Tibial artery (tissue), 4 donors: ENCODE results near the gene CDC42BPA.

Experiments
- DNase-seq, 2 donors: peaks; one replicate each; pipeline ENCODE4 v3.0.0-alpha.2; 2019
- H3K27ac ChIP-seq, 2 donors: fragments of 200-600 bp; sonication (generic) in 1 of 2; 1 replicate in 1 of 2; 2 replicates in 1 of 2; pipeline ENCODE4 v1.5.1; 2018 to 2019; ENCODE audit warnings: mild to moderate bottlenecking in 1 of 2
- H3K27me3 ChIP-seq, 2 donors: fragments of 200-600 bp; sonication (generic) in 1 of 2; one replicate each; pipeline versions ENCODE4 v1.5.1 to v1.6.0; 2016 to 2019
- H3K36me3 ChIP-seq, 3 donors: fragments of 200-600 bp; sonication (generic) in 2 of 3; one replicate each; pipeline ENCODE4 v1.5.1; 2016 to 2019; ENCODE audit warnings: mild to moderate bottlenecking in 2 of 3
- H3K4me1 ChIP-seq, 4 donors: fragments of 200-600 bp; sonication (generic) in 2 of 4; 1 replicate in 3 of 4; 2 replicates in 1 of 4; pipeline ENCODE4 v1.5.1; 2016 to 2019
- H3K4me3 ChIP-seq, 2 donors: fragments of 200-600 bp; sonication (generic) in 1 of 2; 1 replicate in 1 of 2; 2 replicates in 1 of 2; pipeline ENCODE4 v1.5.1; 2018 to 2019; ENCODE audit warnings: mild to moderate bottlenecking in 2 of 2
- H3K9me3 ChIP-seq, 3 donors: fragments of 200-600 bp; sonication (generic) in 1 of 3; one replicate each; pipeline ENCODE4 v1.5.1; 2016 to 2019
- CTCF ChIP-seq, 2 experiments: fragments of 200-600 bp in 1 of 2; fragments of 450-650 bp in 1 of 2; IDR thresholded peaks; one replicate each; pipeline ENCODE4 v1.5.1; 2017 to 2019; ENCODE audit warnings: antibody characterized with exemption in 2 of 2, mild to moderate bottlenecking in 1 of 2, moderate library complexity in 1 of 2
- intact Hi-C: fragments of 100-400 bp; cut with DNase I; formaldehyde crosslinking; loops from one replicate; pipeline ENCODE4 v1.15.0; 2023; ENCODE audit warnings: low total_unique reads

The CDC42BPA gene

GRCh38 chr1:226945106-226945857 is 373.0 kb downstream of the CDC42BPA start:
- H3K9me3 ChIP-seq, result no peaks in the 10 kb centered on the region
- peak in 1 of 2 donors; percentile 48 for DNase-seq
- H3K27ac ChIP-seq, result no peak overlapping the region
- no peak for TF ChIP-seq CTCF (IDR thresholded peaks at IDR 0.05)
- H3K36me3 ChIP-seq, result no peaks in the 10 kb centered on the region
- no peaks in the 10 kb centered on the region for H3K27me3 ChIP-seq
- intact Hi-C loops, result no loop called here
- H3K4me3 ChIP-seq, result no peak overlapping the region
- H3K4me1 ChIP-seq, result peaks cover 0 to 46% (median 21%) of the 10 kb centered on the region in 4 donors

GRCh38 chr1:226943927-226944326 is 374.4 kb downstream of the CDC42BPA start:
- Histone ChIP-seq H3K27ac (no peak overlapping the region), H3K4me3 (no peak overlapping the region)
- intact Hi-C loops, result loop anchor here (5.0 kb wide), 1 partner anchor 72 kb away; the partner anchor contains the start of gene PSEN2

GRCh38 chr1:226943156-226943555 is 375.1 kb downstream of the CDC42BPA start:
- peak in 1 of 2 donors; percentile 51 for DNase-seq
- Histone ChIP-seq H3K4me3 (no peak overlapping the region), H3K27ac (no peak overlapping the region), H3K36me3 (no peaks in the 10 kb centered on the region), H3K4me1 (peaks cover 0 to 53% (median 28%) of the 10 kb centered on the region in 4 donors), H3K9me3 (no peaks in the 10 kb centered on the region), H3K27me3 (no peaks in the 10 kb centered on the region)
- intact Hi-C loops, result loop anchor here (5.0 kb wide), 1 partner anchor 71 kb away; the partner anchor contains the start of gene PSEN2
- TF ChIP-seq CTCF (IDR thresholded peaks at IDR 0.05), result no peak

More at GRCh38 chr1:226943927-226944326, 374.4 kb downstream of the CDC42BPA start:
- Histone ChIP-seq H3K4me1 (peaks cover 0 to 46% (median 21%) of the 10 kb centered on the region in 4 donors), H3K36me3 (no peaks in the 10 kb centered on the region), H3K9me3 (no peaks in the 10 kb centered on the region), H3K27me3 (no peaks in the 10 kb centered on the region)
- no peak for TF ChIP-seq CTCF (IDR thresholded peaks at IDR 0.05)
- peak in 1 of 2 donors; percentile 44 for DNase-seq

GRCh38 chr1:226942392-226942791 is 375.9 kb downstream of the CDC42BPA start:
- Histone ChIP-seq H3K4me1 (peaks cover 0 to 53% (median 31%) of the 10 kb centered on the region in 4 donors), H3K4me3 (no peak overlapping the region)
- intact Hi-C loops, result loop anchor here (5.0 kb wide), 1 partner anchor 70 kb away; the partner anchor contains the start of gene PSEN2

GRCh38 chr1:226940806-226941067 is 377.6 kb downstream of the CDC42BPA start:
- Histone ChIP-seq H3K36me3 (no peaks in the 10 kb centered on the region), H3K4me3 (peak overlapping the region; percentile 64 to 77), H3K27ac (peak overlapping the region in 1 of 2 donors; percentile 54), H3K4me1 (peaks cover 0 to 47% (median 31%) of the 10 kb centered on the region in 4 donors), H3K27me3 (no peaks in the 10 kb centered on the region), H3K9me3 (no peaks in the 10 kb centered on the region)
- intact Hi-C loops, result loop anchor here (1.0 to 5.0 kb wide), 2 partner anchors 33 to 68 kb away; partner anchors contain the start of gene PSEN2
- DNase-seq, result no peak
- TF ChIP-seq CTCF (IDR thresholded peaks at IDR 0.05), result no peak

More at GRCh38 chr1:226942392-226942791, 375.9 kb downstream of the CDC42BPA start:
- Histone ChIP-seq H3K36me3 (no peaks in the 10 kb centered on the region), H3K27me3 (no peaks in the 10 kb centered on the region), H3K27ac (no peak overlapping the region), H3K9me3 (no peaks in the 10 kb centered on the region)
- no peak for TF ChIP-seq CTCF (IDR thresholded peaks at IDR 0.05)
- no peak for DNase-seq
